Hematopoietic multipotent progenitor cell treated with erythropoietin and hydrocortisone succinate and interleukin-3 and kit ligand, for 4 days (in vitro differentiated cells): ENCODE data around the gene CASR.

Experiments
- DNase-seq: peaks from one replicate; pipeline ENCODE4 v3.0.0-alpha.2; 2015

CASR gene

GRCh38 chr3:122263058-122263457 is 79.6 kb downstream of the CASR start:
- DNase-seq: no peak

GRCh38 chr3:122263974-122264588 is 80.6 kb downstream of the CASR start:
- peak; percentile 24 for DNase-seq

- DNase-seq: peak; percentile 53
Observed at GRCh38 chr3:122265957-122266356, 82.5 kb downstream of the CASR start.

GRCh38 chr3:122268257-122269024 is 85.0 kb downstream of the CASR start:
- peak; percentile 46 for DNase-seq

- no peak for DNase-seq
Observed at GRCh38 chr3:122269045-122269444, 85.6 kb downstream of the CASR start.

- peak; percentile 77 for DNase-seq
Observed at GRCh38 chr3:122271246-122271898, 87.9 kb downstream of the CASR start.

- no peak for DNase-seq
Observed at GRCh38 chr3:122272879-122273278, 89.4 kb downstream of the CASR start.

GRCh38 chr3:122273498-122273897 is 90.0 kb downstream of the CASR start:
- DNase-seq: no peak

GRCh38 chr3:122281891-122282290 is 98.4 kb downstream of the CASR start:
- no peak for DNase-seq

GRCh38 chr3:122283796-122284445 is 100.5 kb downstream of the CASR start:
- no peak for DNase-seq

- no peak for DNase-seq
Observed at GRCh38 chr3:122284486-122284885, 101.0 kb downstream of the CASR start.

- DNase-seq: no peak
Observed at GRCh38 chr3:122294359-122294758, 110.9 kb downstream of the CASR start.

GRCh38 chr3:122295266-122296062 is 112.0 kb downstream of the CASR start:
- peak; percentile 46 for DNase-seq

- peak; percentile 24 for DNase-seq
Observed at GRCh38 chr3:122298239-122298638, 114.8 kb downstream of the CASR start.

GRCh38 chr3:122299215-122299614 is 115.7 kb downstream of the CASR start:
- DNase-seq: no peak

GRCh38 chr3:122299872-122300460 is 116.5 kb downstream of the CASR start:
- peak; percentile 76 for DNase-seq

- no peak for DNase-seq
Observed at GRCh38 chr3:122301063-122301462, 117.6 kb downstream of the CASR start.

- peak; percentile 60 for DNase-seq
Observed at GRCh38 chr3:122305818-122306621, 122.6 kb downstream of the CASR start.

- no peak for DNase-seq
Observed at GRCh38 chr3:122306622-122306953, 123.1 kb downstream of the CASR start.

GRCh38 chr3:122307094-122307687 is 123.7 kb downstream of the CASR start:
- no peak for DNase-seq

GRCh38 chr3:122307976-122308375 is 124.5 kb downstream of the CASR start:
- DNase-seq: no peak
